HepG2 (cell line): ENCODE measurements around the gene JADE3. TPM values are rescaled to one million over a fixed set of nuclear protein-coding genes. Genes with fewer than 3 reads are reported as not detected.

Source experiments
- AGO2 ChIP-seq: fragments of 200-400 bp; formaldehyde crosslinking; optimal IDR thresholded peaks from 2 replicates; pipeline ENCODE3; 2017; ENCODE audit warnings: mild to moderate bottlenecking, low read depth, low read length, moderate library complexity
- CC2D1A ChIP-seq: sonication (generic); formaldehyde crosslinking; IDR thresholded peaks from 2 replicates; pipeline ENCODE4 v1.8.1; 2023; ENCODE audit warnings: mild to moderate bottlenecking, missing genetic modification reagents
- EED ChIP-seq: sonication (generic); formaldehyde crosslinking; IDR thresholded peaks from 2 replicates; pipeline ENCODE4 v1.5.0; 2020; ENCODE audit warnings: mild to moderate bottlenecking, missing genetic modification reagents
- ELF1 ChIP-seq: sonication (generic); formaldehyde crosslinking; IDR thresholded peaks from 2 replicates; pipeline ENCODE4 v1.4.0; 2020; ENCODE audit warnings: missing genetic modification reagents
- IKZF4 ChIP-seq: sonication (generic); formaldehyde crosslinking; IDR thresholded peaks from 2 replicates; pipeline ENCODE4 v1.5.1; 2020; ENCODE audit warnings: borderline replicate concordance, mild to moderate bottlenecking, low read depth, missing genetic modification reagents; ENCODE audit errors: not compliant biosample characterization
- KDM2A ChIP-seq: sonication (generic); formaldehyde crosslinking; IDR thresholded peaks from 2 replicates; pipeline ENCODE4 v1.4.0; 2020; ENCODE audit warnings: low read depth, missing genetic modification reagents, borderline replicate concordance
- PHF20 ChIP-seq: sonication (generic); formaldehyde crosslinking; IDR thresholded peaks from 2 replicates; pipeline ENCODE4 v1.5.0; 2020; ENCODE audit warnings: mild to moderate bottlenecking, missing genetic modification reagents
- POGZ ChIP-seq: sonication (generic); formaldehyde crosslinking; IDR thresholded peaks from 2 replicates; pipeline ENCODE4 v1.4.0; 2020; ENCODE audit warnings: mild to moderate bottlenecking, missing genetic modification reagents
- SOX5 ChIP-seq: IDR thresholded peaks from 2 replicates; pipeline ENCODE4 v1.6.1; 2016; ENCODE audit warnings: borderline replicate concordance
- SSRP1 ChIP-seq: IDR thresholded peaks from 2 replicates; pipeline ENCODE4 v1.6.1; 2016; ENCODE audit warnings: control low read depth
- SYNCRIP ChIP-seq: fragments of 200-400 bp; formaldehyde crosslinking; IDR thresholded peaks from 2 replicates; pipeline ENCODE4 v1.6.1; 2018; ENCODE audit warnings: mild to moderate bottlenecking, low read depth, low read length; ENCODE audit not compliant: insufficient read depth
- ZNF136 ChIP-seq: sonication (generic); formaldehyde crosslinking; IDR thresholded peaks from 2 replicates; pipeline ENCODE4 v1.8.1; 2022; ENCODE audit warnings: low read depth, mild to moderate bottlenecking, moderate library complexity, missing genetic modification reagents
- ZNF672 ChIP-seq: sonication (generic); formaldehyde crosslinking; IDR thresholded peaks from 2 replicates; pipeline ENCODE4 v1.8.1; 2022; ENCODE audit warnings: missing genetic modification reagents
- ZNF713 ChIP-seq: sonication (generic); formaldehyde crosslinking; IDR thresholded peaks from 2 replicates; pipeline ENCODE4 v1.4.0; 2020; ENCODE audit warnings: mild to moderate bottlenecking, missing genetic modification reagents
- polyA plus RNA-seq, 8 experiments: library from polyadenylated mRNA; depleted of rRNA in 3 of 8; stranded (reverse) in 7 of 8; unstranded in 1 of 8; fragments of >200 nt; fragmentation: Illumina TruSeq in 4 of 8; extraction: Trizol in 4 of 8; gene quantifications; 2 replicates each; pipeline versions ENCODE4 v1.2.1 to v1.2.3, GENCODE V29; 2011 to 2016; ENCODE audit warnings: low read depth in 4 of 8, missing spikeins in 1 of 8, mixed read lengths in 1 of 8; ENCODE audit not compliant: insufficient read depth in 1 of 8
- total RNA-seq, 5 experiments: library from RNA; depleted of rRNA; stranded (reverse); fragments of >200 nt; fragmentation: Illumina TruSeq; extraction: Trizol; gene quantifications; 2 replicates each; pipeline ENCODE4 v1.2.3, GENCODE V29; 2016; ENCODE audit warnings: low read depth in 1 of 5
- TF ChIP-seq, protein P1 (sequence below): sonication (generic); formaldehyde crosslinking; IDR thresholded peaks from 2 replicates; pipeline ENCODE4 v1.8.1; 2022; ENCODE audit warnings: mild to moderate bottlenecking, missing genetic modification reagents
- TF ChIP-seq, protein P2 (sequence below): sonication (generic); formaldehyde crosslinking; IDR thresholded peaks from 2 replicates; pipeline ENCODE4 v1.4.0; 2020; ENCODE audit warnings: missing genetic modification reagents, borderline replicate concordance
- TF ChIP-seq, protein P3 (sequence below): sonication (generic); formaldehyde crosslinking; IDR thresholded peaks from 2 replicates; pipeline ENCODE4 v1.4.0; 2020; ENCODE audit warnings: missing genetic modification reagents, borderline replicate concordance
- TF ChIP-seq, protein P4 (sequence below): sonication (generic); formaldehyde crosslinking; IDR thresholded peaks from 2 replicates; pipeline ENCODE4 v1.5.0; 2020; ENCODE audit warnings: mild to moderate bottlenecking, missing genetic modification reagents

JADE3 gene
- total and polyA plus RNA-seq, 2 of the 13 experiments (the other 11 are each of a cell fraction or from before 2014, with no cell fraction given), result 7.7 to 7.8 TPM

DNA sequence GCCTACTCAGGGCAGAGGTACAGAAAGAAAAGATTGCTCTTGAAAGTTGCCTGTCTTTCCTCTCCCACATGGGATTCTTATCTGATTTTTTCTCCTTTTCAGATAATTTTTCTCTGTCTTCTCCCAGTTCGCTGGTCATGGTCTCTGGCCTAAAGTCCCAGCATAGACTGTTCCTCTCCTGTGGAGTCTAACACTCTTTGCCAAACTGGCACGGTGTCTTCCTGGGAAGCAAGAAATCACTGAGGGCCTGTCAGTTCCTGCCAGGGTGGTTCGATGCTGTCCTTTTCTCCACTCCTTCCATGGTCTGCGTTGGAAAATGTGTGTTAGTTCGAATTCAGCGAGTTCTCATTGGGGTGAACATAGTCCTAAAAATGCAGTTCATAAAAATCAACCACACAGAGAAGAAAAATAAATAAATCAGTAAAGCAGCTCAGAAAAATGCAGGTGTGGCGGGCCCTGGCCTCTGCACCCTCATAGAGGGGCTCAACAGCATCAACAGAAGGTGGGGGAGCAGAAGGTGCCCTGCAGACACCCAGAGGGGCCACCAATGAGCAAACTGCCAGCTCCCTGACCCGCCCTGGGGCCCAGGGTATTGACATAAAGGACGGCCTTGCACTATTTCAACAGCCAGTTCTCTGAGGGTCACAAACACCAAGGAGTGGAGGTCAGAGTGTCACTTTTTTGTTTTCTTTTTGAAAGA lies 168.1 kb downstream of the JADE3 start (continued):
- no peak for TF ChIP-seq ZNF672 (CRISPR knock-in tag)
- no peak for TF ChIP-seq CC2D1A
- TF ChIP-seq, protein P1, sequence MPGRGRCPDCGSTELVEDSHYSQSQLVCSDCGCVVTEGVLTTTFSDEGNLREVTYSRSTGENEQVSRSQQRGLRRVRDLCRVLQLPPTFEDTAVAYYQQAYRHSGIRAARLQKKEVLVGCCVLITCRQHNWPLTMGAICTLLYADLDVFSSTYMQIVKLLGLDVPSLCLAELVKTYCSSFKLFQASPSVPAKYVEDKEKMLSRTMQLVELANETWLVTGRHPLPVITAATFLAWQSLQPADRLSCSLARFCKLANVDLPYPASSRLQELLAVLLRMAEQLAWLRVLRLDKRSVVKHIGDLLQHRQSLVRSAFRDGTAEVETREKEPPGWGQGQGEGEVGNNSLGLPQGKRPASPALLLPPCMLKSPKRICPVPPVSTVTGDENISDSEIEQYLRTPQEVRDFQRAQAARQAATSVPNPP, result no peak
- no peak for TF ChIP-seq SYNCRIP
- TF ChIP-seq ZNF136 (CRISPR knock-in tag), result no peak
- TF ChIP-seq IKZF4 (CRISPR knock-in tag), result no peak
- TF ChIP-seq SSRP1 (CRISPR knock-in tag), result no peak
- TF ChIP-seq, protein P2, sequence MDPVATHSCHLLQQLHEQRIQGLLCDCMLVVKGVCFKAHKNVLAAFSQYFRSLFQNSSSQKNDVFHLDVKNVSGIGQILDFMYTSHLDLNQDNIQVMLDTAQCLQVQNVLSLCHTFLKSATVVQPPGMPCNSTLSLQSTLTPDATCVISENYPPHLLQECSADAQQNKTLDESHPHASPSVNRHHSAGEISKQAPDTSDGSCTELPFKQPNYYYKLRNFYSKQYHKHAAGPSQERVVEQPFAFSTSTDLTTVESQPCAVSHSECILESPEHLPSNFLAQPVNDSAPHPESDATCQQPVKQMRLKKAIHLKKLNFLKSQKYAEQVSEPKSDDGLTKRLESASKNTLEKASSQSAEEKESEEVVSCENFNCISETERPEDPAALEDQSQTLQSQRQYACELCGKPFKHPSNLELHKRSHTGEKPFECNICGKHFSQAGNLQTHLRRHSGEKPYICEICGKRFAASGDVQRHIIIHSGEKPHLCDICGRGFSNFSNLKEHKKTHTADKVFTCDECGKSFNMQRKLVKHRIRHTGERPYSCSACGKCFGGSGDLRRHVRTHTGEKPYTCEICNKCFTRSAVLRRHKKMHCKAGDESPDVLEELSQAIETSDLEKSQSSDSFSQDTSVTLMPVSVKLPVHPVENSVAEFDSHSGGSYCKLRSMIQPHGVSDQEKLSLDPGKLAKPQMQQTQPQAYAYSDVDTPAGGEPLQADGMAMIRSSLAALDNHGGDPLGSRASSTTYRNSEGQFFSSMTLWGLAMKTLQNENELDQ (CRISPR knock-in tag), result no peak
- no peak for TF ChIP-seq PHF20
- no peak for TF ChIP-seq EED (CRISPR knock-in tag)
- TF ChIP-seq, protein P3, sequence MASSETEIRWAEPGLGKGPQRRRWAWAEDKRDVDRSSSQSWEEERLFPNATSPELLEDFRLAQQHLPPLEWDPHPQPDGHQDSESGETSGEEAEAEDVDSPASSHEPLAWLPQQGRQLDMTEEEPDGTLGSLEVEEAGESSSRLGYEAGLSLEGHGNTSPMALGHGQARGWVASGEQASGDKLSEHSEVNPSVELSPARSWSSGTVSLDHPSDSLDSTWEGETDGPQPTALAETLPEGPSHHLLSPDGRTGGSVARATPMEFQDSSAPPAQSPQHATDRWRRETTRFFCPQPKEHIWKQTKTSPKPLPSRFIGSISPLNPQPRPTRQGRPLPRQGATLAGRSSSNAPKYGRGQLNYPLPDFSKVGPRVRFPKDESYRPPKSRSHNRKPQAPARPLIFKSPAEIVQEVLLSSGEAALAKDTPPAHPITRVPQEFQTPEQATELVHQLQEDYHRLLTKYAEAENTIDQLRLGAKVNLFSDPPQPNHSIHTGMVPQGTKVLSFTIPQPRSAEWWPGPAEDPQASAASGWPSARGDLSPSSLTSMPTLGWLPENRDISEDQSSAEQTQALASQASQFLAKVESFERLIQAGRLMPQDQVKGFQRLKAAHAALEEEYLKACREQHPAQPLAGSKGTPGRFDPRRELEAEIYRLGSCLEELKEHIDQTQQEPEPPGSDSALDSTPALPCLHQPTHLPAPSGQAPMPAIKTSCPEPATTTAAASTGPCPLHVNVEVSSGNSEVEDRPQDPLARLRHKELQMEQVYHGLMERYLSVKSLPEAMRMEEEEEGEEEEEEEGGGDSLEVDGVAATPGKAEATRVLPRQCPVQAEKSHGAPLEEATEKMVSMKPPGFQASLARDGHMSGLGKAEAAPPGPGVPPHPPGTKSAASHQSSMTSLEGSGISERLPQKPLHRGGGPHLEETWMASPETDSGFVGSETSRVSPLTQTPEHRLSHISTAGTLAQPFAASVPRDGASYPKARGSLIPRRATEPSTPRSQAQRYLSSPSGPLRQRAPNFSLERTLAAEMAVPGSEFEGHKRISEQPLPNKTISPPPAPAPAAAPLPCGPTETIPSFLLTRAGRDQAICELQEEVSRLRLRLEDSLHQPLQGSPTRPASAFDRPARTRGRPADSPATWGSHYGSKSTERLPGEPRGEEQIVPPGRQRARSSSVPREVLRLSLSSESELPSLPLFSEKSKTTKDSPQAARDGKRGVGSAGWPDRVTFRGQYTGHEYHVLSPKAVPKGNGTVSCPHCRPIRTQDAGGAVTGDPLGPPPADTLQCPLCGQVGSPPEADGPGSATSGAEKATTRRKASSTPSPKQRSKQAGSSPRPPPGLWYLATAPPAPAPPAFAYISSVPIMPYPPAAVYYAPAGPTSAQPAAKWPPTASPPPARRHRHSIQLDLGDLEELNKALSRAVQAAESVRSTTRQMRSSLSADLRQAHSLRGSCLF (CRISPR knock-in tag), result no peak
- TF ChIP-seq, protein P4, sequence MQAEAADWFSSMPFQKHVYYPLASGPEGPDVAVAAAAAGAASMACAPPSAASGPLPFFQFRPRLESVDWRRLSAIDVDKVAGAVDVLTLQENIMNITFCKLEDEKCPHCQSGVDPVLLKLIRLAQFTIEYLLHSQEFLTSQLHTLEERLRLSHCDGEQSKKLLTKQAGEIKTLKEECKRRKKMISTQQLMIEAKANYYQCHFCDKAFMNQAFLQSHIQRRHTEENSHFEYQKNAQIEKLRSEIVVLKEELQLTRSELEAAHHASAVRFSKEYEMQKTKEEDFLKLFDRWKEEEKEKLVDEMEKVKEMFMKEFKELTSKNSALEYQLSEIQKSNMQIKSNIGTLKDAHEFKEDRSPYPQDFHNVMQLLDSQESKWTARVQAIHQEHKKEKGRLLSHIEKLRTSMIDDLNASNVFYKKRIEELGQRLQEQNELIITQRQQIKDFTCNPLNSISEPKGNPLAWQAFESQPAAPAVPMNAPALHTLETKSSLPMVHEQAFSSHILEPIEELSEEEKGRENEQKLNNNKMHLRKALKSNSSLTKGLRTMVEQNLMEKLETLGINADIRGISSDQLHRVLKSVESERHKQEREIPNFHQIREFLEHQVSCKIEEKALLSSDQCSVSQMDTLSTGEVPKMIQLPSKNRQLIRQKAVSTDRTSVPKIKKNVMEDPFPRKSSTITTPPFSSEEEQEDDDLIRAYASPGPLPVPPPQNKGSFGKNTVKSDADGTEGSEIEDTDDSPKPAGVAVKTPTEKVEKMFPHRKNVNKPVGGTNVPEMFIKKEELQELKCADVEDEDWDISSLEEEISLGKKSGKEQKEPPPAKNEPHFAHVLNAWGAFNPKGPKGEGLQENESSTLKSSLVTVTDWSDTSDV (CRISPR knock-in tag), result no peak
- TF ChIP-seq AGO2, result no peak
- TF ChIP-seq KDM2A (CRISPR knock-in tag), result peak; percentile 45; the same call in 1 of the 2 replicates
- TF ChIP-seq ELF1 (CRISPR knock-in tag), result no peak; the same call in 1 of the 2 replicates
- TF ChIP-seq SOX5 (CRISPR knock-in tag), result peak; percentile 85
- TF ChIP-seq ZNF713 (CRISPR knock-in tag), result no peak
- no peak for TF ChIP-seq POGZ (CRISPR knock-in tag)
